ENCODE results near the gene MEIS3. TPM values are rescaled to one million over a fixed set of nuclear protein-coding genes. Genes with fewer than 3 reads are reported as not detected.
A peak's percentile ranks its signal among the peaks of the same experiment; 100 is the strongest.

The MEIS3 gene
- total RNA-seq, 2 experiments from 2014 or later: 0.47 TPM; not detected in 1

DNA sequence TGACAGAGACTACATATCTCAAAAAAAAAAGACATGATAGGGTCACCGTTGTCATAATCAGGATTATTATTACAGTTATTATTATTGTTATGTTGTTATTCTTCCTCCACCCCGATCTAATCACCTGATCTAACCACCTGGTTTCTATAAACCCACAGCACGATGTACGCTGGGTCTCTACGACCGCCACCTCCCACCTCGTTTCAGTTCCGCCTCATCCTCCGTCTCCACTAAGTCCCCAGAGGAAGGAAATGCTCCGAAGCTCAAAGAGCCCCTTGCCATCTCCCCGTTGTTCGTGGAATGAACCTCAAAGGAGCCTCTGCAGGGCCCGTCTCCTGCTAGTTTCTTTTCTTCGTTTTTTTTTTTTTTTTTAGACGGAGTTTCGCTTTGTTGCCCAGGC is 15.9 kb upstream of the MEIS3 start:
- TF ChIP-seq, protein P1, sequence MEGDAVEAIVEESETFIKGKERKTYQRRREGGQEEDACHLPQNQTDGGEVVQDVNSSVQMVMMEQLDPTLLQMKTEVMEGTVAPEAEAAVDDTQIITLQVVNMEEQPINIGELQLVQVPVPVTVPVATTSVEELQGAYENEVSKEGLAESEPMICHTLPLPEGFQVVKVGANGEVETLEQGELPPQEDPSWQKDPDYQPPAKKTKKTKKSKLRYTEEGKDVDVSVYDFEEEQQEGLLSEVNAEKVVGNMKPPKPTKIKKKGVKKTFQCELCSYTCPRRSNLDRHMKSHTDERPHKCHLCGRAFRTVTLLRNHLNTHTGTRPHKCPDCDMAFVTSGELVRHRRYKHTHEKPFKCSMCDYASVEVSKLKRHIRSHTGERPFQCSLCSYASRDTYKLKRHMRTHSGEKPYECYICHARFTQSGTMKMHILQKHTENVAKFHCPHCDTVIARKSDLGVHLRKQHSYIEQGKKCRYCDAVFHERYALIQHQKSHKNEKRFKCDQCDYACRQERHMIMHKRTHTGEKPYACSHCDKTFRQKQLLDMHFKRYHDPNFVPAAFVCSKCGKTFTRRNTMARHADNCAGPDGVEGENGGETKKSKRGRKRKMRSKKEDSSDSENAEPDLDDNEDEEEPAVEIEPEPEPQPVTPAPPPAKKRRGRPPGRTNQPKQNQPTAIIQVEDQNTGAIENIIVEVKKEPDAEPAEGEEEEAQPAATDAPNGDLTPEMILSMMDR (IDR thresholded peaks at IDR 0.05): no peak
- Mint-ChIP-seq H3K4me3 (no peak overlapping the region), H3K27me3 (peaks cover 74% of the 10 kb centered on the region), H3K27ac (no peak overlapping the region), H3K36me3 (ENCODE audit: low read depth) (no peaks in the 10 kb centered on the region), H3K4me1 (ENCODE audit: low read depth) (peaks cover 19% of the 10 kb centered on the region), H3K9me3 (no peaks in the 10 kb centered on the region)
- peaks cover 24% of the 10 kb centered on the region in 2 experiments for H3K27me3 ChIP-seq (ENCODE audit: control insufficient read depth in 1 of 2, insufficient read depth in 2 of 2, low read length in 2 of 2)
- ChIA-PET POLR2A (interaction anchor here (2.0 kb wide), 1 partner anchor 80 kb away, joined by 11 read pairs; the partner anchor contains the start of gene NAPA), CTCF (interaction anchor here (0.7 to 5.7 kb wide), 4 partner anchors 80 to 272 kb away, joined by 3 to 50 read pairs (median 14); partner anchors contain the start of gene NAPA)
- H3K9me3 ChIP-seq (ENCODE audit: control insufficient read depth in 1 of 2, insufficient read depth in 1 of 2, low read length in 2 of 2): peaks cover 0 to 4% of the 10 kb centered on the region in 2 experiments
- H3K4me1 ChIP-seq (ENCODE audit: insufficient read depth, low read length): peaks cover 19% of the 10 kb centered on the region
- H3K4me3 ChIP-seq (ENCODE audit: low read length): peak overlapping the region; percentile 22
- no peak for ATAC-seq (ENCODE audit: poor library complexity)
- H3K27ac ChIP-seq (ENCODE audit: low read depth in 1 of 2, low read length in 2 of 2): no peak overlapping the region
- DNase-seq: peak in 3 of 14 experiments; percentile 45 to 60 (median 52)
- intact Hi-C loops (cut with DNase I, micrococcal nuclease): loop anchor here (5.0 to 10.0 kb wide), 3 partner anchors 47 to 177 kb away; partner anchors contain the start of genes BICRA (in 1 of the 2) and KPTN (in 1 of the 2)
- H3K36me3 ChIP-seq (ENCODE audit: insufficient read depth, low read length): no peaks in the 10 kb centered on the region

DNA sequence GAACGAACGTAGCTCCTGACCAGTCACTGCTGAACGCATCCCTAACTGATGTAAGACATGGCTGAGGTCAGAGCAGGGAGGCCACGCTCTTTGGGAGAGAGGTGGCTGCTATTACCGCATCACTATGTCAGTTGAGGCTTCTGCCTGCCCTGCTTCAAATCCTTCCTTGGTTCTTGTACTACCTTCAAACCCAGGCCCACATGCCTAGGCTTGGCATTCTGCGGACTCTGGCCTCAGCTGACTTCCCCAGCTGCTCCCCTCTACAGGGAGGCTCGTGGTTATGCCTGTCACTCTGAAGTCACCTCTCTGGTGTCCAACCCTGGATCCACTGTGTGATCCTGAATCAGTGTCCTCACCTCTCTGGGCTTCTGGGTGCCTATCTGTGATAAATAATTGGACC is 14.8 kb upstream of the MEIS3 start:
- Mint-ChIP-seq H3K4me1 (ENCODE audit: low read depth) (peaks cover 25% of the 10 kb centered on the region), H3K4me3 (no peak overlapping the region), H3K27me3 (peaks cover 70% of the 10 kb centered on the region), H3K9me3 (no peaks in the 10 kb centered on the region), H3K27ac (no peak overlapping the region), H3K36me3 (ENCODE audit: low read depth) (no peaks in the 10 kb centered on the region)
- intact Hi-C loops (cut with DNase I, micrococcal nuclease): loop anchor here in 1 of 2 experiments (10.0 kb wide), 1 partner anchor 171 kb away; the partner anchor contains the start of gene BICRA
- H3K36me3 ChIP-seq (ENCODE audit: insufficient read depth, low read length): no peaks in the 10 kb centered on the region
- POLR2A ChIA-PET: interaction anchor here (2.2 kb wide), 1 partner anchor 311 kb away, joined by 10 read pairs; the partner anchor contains the start of gene NOP53
- no peak overlapping the region for H3K4me3 ChIP-seq (ENCODE audit: low read length)
- peaks cover 0 to 4% of the 10 kb centered on the region in 2 experiments for H3K9me3 ChIP-seq (ENCODE audit: control insufficient read depth in 1 of 2, insufficient read depth in 1 of 2, low read length in 2 of 2)
- no peak for ATAC-seq (ENCODE audit: poor library complexity)
- H3K27ac ChIP-seq (ENCODE audit: low read depth in 1 of 2, low read length in 2 of 2): no peak overlapping the region
- TF ChIP-seq, protein P1 (IDR thresholded peaks at IDR 0.05): no peak
- H3K4me1 ChIP-seq (ENCODE audit: insufficient read depth, low read length): peaks cover 30% of the 10 kb centered on the region
- CTCF ChIA-PET: interaction anchor here (1.3 to 5.7 kb wide), 4 partner anchors 43 to 273 kb away, joined by 4 to 50 read pairs (median 6); no protein-coding TSS in a partner anchor
- no peak for DNase-seq
- H3K27me3 ChIP-seq (ENCODE audit: control insufficient read depth in 1 of 2, insufficient read depth in 2 of 2, low read length in 2 of 2): peaks cover 29 to 34% of the 10 kb centered on the region in 2 experiments

DNA sequence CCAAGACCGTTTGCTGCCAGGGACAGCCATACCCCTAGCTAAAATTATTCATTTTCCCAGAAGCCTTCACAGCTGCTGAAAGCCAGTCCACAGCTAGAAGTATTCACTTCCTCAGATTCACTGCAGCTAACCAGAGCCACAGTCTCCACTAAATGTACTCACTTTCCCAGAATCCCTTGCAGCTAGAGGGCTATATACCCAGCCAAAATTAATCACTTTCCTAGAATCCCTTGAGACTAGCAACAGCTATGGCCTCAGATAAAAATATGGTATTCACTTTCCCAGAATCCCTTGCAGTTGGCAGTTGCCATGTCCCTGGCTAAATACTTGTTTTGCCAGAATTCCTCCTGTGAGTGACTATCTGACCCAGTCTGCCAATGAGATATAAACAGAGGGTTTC is 13.8 kb upstream of the MEIS3 start:
- peaks cover 0 to 4% of the 10 kb centered on the region in 2 experiments for H3K9me3 ChIP-seq (ENCODE audit: control insufficient read depth in 1 of 2, insufficient read depth in 1 of 2, low read length in 2 of 2)
- Mint-ChIP-seq H3K9me3 (no peaks in the 10 kb centered on the region), H3K27me3 (peaks cover 60% of the 10 kb centered on the region), H3K36me3 (ENCODE audit: low read depth) (no peaks in the 10 kb centered on the region), H3K4me1 (ENCODE audit: low read depth) (peaks cover 25% of the 10 kb centered on the region), H3K4me3 (no peak overlapping the region), H3K27ac (no peak overlapping the region)
- H3K36me3 ChIP-seq (ENCODE audit: insufficient read depth, low read length): no peaks in the 10 kb centered on the region
- H3K27me3 ChIP-seq (ENCODE audit: control insufficient read depth in 1 of 2, insufficient read depth in 2 of 2, low read length in 2 of 2): peaks cover 28 to 30% of the 10 kb centered on the region in 2 experiments
- TF ChIP-seq, protein P1 (IDR thresholded peaks at IDR 0.05): no peak
- ChIA-PET POLR2A (interaction anchor here (2.2 kb wide), 1 partner anchor 312 kb away, joined by 10 read pairs; the partner anchor contains the start of gene NOP53), CTCF (interaction anchor here (0.8 to 5.7 kb wide), 4 partner anchors 42 to 274 kb away, joined by 3 to 50 read pairs (median 4); no protein-coding TSS in a partner anchor)
- no peak overlapping the region for H3K4me3 ChIP-seq (ENCODE audit: low read length)
- DNase-seq (no peak), ATAC-seq (ENCODE audit: poor library complexity) (no peak)
- intact Hi-C loops (cut with DNase I, micrococcal nuclease): loop anchor here in 1 of 2 experiments (10.0 kb wide), 1 partner anchor 172 kb away; the partner anchor contains the start of gene BICRA
- H3K4me1 ChIP-seq (ENCODE audit: insufficient read depth, low read length): peaks cover 40% of the 10 kb centered on the region
- no peak overlapping the region for H3K27ac ChIP-seq (ENCODE audit: low read depth in 1 of 2, low read length in 2 of 2)

Measured in CD4-positive, alpha-beta T cell (primary cell).